Measurements from ENCODE around the gene MYLK.

DNA sequence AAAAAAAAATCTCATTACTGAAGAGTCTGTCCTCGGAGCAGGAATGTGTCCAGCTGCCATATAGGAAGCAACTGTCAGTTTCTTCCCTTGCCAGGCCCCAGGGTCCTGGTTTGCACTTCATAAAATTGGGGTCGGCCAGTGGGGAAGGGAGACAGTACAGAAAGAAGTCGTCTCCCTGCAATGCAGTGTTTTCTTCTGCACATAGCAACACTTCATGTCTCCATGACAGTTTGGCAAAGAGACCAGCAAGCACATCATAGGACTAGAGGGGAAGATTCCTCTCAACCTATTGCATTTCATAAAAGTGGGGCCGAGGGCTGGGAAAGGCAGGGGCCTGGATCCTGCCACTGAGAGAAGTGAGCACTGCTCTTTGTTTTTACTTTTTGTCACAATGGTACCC, 161.1 kb downstream of the MYLK start:
- TF ChIP-seq, protein P1, sequence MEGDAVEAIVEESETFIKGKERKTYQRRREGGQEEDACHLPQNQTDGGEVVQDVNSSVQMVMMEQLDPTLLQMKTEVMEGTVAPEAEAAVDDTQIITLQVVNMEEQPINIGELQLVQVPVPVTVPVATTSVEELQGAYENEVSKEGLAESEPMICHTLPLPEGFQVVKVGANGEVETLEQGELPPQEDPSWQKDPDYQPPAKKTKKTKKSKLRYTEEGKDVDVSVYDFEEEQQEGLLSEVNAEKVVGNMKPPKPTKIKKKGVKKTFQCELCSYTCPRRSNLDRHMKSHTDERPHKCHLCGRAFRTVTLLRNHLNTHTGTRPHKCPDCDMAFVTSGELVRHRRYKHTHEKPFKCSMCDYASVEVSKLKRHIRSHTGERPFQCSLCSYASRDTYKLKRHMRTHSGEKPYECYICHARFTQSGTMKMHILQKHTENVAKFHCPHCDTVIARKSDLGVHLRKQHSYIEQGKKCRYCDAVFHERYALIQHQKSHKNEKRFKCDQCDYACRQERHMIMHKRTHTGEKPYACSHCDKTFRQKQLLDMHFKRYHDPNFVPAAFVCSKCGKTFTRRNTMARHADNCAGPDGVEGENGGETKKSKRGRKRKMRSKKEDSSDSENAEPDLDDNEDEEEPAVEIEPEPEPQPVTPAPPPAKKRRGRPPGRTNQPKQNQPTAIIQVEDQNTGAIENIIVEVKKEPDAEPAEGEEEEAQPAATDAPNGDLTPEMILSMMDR (IDR thresholded peaks at IDR 0.05), result no peak
- no peak for TF ChIP-seq POLR2A (IDR thresholded peaks at IDR 0.05)
- TF ChIP-seq EP300 (IDR thresholded peaks at IDR 0.05), result no peak

All from tibial nerve (tissue), 4 donors.